Amniotic epithelial cell (primary cell): ENCODE data around the gene MAPKAPK2.

Experiments used
- DNase-seq: peaks from one replicate; pipeline ENCODE4 v3.0.0-alpha.2; 2010; ENCODE audit warnings: low read depth

The MAPKAPK2 gene

DNA sequence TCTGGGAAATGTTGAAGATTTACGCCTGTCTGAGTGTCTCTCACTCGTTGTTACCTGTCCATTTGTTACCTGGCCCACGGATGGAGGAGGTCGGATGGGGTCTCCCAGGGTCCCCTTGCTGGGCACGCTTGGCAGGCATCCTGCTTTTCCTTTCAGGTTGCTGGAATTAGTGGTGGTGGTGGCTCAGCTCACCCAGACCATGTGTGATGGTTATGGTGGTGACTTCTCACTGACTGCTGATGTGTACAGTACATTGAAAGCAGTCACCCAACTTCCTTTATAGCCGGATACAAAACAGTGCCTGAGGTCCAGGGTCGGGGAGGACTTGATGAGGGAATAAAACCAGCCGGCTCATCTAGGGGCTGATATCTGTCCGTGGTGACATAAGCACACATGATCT, 19.5 kb downstream of the MAPKAPK2 start:
- DNase-seq, result no peak

DNA sequence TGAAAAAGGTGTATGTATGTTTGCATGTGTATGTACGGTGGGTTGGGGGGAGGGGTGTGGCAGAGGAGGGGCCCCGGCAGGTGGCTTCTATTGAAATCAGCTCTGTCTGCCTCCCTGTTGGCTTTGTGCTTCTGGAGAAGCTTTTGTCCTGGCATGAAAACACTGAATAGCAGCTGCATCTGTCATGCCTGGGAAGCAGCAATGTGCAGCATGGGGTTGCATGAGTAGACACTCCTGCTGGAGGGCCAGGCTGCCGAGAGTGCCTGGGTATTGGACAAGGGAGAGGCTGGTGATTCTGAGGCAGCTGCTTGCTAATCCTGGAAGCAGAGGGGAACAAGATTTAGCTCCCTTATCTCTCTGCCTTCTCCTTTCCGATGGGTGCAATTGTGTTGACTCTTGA, 20.5 kb downstream of the MAPKAPK2 start:
- peak; percentile 75 for DNase-seq

DNA sequence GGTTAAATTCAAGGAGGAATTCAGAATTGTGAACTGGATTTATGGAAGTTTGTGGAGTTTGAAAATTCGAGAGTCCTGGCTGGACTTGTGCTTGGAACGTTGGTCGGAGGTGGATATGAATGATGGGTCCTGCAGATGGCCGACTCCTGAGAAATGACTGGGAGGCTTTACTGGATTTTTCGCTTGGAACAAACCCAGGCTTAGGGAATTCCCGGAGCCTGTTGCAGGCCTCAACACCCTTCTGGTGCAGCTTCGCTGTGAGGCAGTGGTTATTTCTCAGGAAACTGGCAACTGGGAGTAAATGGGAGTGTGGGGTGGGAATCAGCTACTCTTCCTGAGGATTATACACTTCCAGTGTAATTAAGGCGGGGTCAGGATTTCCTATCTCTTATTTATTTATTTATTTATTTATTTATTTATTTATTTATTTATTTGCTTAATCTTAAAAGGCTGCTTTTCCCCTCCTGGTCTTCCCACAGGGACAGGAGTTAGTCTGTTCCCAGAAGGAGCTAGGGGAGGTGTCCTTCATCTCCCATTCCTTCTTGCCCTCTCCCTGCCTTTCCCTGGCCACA, 21.1 kb downstream of the MAPKAPK2 start:
- peak; percentile 53 for DNase-seq

DNA sequence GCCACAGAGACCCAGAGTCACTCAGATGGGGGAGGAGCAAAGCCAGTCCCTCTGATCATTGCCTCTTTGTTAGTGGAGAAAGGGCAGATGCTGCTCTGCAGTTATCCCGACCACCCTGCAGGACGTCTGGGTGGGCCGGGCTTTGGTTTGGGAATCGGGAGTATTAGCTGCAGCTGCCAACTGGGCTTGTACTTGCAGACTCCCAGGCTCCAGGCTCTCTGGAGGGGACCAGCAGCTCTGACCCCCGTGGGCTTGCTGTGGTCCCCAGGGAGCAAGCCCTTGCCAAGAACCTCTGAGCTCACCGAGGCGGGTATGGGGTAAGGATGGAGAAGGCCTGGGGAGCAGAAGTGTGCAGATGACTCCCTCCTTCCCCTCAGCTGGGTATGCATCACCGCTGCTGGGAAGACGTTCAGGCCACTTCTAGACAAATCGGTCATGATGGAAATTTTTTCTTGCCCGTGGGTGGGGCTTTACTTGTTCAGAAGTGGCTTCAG, 21.6 kb downstream of the MAPKAPK2 start:
- peak; percentile 75 for DNase-seq

DNA sequence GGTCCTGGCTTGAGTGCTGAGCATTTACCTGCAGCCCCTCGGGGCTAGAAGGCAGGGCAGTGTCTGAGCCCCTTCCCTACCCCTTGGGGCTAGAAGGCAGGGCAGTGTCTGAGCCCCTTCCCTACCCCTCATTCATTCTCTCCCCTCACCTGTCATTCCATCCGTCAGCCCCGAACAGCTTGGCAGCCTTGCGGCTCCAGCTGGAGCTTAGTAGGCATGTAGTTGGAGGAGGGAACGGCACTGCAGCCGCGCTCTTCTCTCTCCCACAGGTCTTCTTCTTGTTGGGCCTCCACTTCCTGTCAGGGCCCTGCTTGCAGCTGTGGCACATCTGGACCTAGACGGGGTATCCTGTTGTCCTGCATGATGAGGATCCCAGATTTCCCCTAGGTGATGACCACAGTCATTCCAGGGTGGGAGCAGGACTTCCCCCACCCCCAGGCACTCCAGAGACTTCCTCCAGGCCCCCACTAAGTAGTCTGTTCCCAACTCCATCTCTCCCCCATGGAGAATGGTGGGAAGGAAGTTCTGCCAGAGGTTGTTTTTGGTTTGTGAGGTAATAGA, 22.2 kb downstream of the MAPKAPK2 start:
- no peak for DNase-seq

DNA sequence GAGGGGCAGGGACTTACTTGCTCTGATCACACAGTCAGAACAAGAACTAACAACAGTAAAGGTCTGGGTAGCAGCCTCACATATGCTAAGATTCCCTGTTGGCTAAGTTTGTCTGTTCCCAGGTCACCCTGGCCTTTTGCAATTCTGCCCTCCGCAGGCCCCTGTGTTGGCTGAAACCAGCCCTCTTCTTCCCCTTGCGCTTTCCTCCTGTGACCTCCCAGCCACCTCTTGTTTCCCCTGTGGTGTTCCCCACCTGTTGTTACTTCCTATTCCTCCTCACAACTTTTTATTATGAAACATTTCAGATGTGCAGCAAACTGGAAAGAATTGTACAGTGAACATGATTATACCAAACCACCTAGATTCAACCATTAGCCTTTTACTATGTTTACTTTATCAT, 23.4 kb downstream of the MAPKAPK2 start:
- no peak for DNase-seq

DNA sequence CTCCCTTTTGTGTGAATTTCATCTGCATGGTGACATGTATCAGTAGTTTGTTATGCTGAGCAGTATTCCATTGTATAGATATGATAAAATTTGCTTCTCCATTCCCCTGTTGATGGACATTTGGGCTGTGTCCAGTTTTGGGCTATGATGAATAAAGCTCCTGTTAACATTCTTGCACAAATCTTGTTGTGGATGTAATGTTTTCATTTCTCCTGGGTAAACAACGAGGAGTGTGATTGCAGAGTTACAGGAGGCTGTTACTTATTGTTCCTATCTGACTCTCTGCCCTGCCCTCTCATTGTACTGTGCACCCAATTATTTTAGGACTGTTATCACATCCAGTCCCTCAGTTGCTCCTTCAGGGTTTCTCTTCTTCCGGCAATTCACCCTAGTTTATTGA, 24.2 kb downstream of the MAPKAPK2 start:
- DNase-seq, result no peak

DNA sequence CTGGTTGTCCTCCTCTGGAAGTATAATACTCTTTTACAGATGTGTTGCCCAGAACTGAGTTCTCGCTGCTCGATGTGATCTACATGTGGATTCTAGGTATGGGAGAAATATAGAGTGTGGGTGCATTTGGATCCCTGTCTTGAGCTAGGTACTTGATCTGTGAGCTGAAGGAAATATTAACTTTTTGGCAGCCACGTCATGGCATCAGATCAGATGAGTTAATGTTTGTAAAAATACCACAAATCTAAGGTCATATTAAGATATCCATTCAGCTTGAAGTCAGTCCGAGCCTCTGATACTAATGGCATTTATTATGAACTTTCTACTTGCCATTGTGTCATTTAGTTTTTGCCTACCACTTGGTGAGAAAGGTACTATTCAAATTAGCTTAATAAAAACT, 24.6 kb downstream of the MAPKAPK2 start:
- no peak for DNase-seq

DNA sequence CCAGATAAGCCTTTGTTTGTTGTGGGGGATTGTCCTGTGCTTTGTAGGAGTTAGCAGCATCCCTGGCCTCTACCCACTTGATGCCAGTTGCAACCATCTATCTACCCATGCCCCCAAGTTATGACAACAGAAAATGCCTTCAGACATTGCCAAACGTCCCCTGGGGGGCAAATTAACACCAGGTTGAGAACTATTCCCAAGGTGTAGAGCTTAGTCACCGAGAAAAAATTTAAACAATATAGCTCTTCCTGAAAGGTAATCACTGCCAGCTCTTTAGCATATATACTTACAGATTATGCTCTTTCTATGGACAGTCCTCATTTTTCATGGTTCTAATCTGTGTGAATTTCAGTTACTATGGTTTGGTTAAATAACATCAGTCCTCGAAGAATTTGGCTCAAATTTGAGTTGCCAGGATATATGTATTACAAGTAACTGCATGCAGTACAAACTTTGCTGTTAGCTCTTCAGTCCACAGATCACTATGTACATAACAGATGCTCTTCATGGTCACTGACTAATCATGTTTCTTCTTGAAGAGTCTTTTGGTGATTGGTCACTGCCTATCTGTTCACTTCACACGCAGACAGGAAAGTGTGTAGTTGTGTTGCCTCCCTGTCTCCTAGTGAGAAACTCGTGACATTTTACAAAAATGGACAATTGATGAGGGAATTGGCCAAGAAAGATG, 25.2 kb downstream of the MAPKAPK2 start:
- DNase-seq, result peak; percentile 41

DNA sequence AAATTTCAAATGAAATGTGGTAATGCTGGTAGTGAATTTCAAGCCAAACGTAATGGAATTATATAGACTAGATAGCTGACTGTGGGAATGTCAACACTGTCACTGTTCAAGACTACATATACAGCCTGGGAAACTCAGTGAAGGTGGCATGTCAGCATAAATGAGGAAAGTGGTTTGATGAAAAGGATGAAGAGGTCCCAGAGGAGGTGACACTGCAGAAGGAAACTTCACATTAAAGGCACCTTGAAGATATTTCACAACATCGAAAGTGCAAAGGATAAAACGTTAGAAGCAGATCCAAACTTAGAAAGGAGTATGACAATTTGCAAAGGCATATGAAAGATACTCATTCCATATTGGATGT, 25.7 kb downstream of the MAPKAPK2 start:
- no peak for DNase-seq

DNA sequence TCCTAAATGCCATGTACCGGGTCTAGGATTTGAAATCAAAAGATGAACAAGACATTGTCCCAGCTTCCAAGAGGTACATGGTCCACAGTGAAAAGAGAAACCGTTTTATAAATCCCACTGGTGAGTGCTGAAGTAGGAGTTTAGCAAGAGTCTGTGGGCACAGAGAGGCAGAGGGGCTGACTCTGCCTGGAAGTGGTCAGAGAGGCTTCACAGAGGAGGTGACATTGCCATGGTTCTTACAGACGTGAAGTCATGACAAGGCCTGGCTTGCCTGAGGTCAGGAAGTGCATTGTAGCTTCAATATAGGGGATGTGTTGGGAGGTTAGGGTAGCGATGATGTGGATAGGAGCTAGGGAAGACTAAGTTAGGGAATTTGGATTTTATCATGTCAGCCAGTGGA, 28.4 kb downstream of the MAPKAPK2 start:
- DNase-seq, result no peak

DNA sequence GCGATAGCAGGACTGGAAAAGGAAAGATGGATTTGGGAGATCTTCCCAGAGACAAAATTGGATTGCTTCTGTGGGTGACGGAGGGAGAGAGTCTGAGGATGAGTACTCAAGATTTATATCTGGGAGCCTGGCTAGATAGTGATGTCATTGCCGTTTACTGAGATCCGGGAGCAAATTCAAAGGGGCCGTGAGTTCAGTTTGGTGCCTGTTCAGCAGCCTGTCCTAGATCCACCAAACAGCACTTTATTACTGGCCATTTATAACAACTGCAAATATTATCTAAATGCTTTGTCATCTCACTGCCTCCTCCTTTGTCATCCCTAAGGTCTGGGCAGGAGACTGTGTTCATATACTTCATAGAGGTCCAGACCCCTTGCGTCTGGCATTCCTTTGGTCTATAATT, 29.2 kb downstream of the MAPKAPK2 start:
- peak; percentile 52 for DNase-seq

DNA sequence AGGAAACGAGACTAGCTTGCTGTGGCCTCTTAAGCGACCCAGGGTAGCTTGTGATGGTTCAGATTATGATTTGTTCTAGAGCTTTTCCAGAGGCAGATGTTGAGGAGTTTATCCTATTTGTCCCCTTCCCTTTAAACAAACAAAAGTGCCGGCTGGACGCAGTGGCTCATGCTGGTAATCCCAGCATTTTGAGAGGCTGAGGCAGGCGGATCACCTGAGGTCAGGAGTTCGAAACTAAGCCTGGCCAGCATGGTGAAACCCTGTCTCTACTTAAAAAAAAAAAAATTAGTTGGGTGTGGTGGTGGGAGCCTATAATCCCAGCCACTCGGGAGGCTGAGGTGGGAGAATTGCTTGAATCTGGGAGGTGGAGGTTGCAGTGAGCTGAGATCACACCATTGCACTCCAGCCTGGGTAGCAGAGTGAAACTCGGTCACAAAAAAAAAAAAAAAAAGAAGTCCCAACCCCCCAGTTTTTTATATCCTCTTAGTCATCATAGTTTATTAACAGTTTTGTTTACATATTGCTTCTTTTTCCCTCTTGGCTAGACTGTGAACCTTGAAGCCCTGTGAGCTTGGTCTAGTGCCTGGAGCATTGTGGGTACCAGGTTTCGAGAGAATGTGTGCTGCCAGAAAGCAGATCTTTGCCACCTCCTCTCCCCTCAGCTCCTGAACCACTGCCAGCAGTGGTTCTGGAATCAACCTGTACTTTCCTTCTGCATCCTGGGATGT, 29.8 kb downstream of the MAPKAPK2 start:
- peak; percentile 62 for DNase-seq

DNA sequence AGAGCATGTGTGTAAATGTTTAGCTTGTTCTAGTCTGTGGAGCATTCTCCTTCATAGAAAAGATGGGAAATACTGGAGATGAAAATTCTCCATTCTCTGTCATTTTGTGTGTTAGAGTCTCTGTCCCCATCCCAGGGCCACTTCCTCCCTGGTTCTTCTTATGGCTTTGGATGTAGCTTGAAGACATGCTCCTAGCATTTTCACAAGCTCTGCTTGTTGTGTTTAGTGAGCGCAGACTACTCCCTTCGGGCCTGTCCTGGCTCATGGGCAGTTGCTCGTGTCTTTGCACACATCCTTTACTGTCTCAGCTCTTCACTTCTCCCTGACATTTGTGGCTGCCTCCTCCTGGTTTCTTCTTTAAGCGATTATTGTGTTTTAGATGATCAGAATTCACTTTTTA, 30.4 kb downstream of the MAPKAPK2 start:
- DNase-seq, result no peak

DNA sequence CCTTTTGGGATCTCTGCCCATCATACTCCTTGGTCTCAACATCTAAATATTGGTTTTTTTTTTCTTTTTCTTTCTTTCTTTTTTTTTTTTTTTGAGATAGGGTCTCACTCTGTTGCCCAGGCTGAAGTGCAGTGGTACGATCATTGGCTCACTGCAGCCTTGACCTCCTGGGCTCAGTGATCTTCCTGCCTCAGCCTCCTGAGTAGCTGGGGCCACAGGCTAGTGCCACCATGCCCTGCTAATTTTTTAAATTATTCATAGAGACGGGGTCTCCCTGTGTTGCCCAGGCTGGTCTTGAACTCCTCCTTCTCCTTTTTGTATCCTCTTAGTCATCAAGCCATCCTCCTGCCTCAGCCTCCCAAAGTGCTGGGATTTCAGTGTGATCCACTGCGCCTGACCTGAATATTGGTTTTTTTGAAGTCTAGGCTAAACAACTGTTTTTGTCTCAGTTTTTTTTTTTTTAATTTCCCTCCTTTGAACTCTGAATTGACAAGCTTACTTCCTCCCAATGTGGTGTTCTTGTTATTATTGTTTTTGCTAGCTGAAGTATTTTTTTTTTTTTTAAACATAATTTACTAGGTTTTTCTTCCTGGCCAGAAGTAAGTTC, 30.9 kb downstream of the MAPKAPK2 start:
- no peak for DNase-seq

DNA sequence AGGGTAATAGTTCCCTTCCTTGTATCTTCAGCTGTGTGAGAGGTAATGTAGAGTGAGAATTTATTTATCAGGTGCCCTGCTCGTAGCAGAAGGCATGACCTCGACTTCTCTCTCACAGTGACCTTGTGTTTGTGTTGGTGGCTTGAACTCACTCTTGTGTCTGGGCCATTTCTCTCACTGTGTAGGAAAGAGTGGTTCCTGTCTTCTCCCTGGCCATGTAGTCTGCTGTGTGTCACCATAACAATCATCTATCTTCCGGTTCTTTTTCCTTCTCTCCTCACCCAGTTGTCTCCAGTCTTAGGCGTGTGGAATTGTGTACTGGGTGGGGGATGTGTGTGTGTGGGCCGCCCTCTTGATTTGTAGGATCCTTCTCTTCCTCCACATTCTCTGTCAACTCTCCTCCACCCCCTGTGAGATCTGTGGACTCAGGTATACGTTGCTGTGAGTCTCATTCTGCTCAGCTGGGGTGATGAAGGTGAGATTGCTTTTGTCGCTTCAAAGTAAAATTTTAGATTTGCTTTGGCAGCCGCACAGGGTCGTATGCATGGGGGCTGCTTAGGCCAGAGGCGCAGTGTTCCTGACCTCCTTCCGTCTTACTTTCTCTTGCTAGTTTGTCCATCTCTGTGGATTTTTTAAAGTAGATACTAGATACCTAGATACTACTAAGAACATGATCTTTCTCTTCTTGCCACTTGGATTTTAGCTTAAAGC, 31.6 kb downstream of the MAPKAPK2 start:
- no peak for DNase-seq

DNA sequence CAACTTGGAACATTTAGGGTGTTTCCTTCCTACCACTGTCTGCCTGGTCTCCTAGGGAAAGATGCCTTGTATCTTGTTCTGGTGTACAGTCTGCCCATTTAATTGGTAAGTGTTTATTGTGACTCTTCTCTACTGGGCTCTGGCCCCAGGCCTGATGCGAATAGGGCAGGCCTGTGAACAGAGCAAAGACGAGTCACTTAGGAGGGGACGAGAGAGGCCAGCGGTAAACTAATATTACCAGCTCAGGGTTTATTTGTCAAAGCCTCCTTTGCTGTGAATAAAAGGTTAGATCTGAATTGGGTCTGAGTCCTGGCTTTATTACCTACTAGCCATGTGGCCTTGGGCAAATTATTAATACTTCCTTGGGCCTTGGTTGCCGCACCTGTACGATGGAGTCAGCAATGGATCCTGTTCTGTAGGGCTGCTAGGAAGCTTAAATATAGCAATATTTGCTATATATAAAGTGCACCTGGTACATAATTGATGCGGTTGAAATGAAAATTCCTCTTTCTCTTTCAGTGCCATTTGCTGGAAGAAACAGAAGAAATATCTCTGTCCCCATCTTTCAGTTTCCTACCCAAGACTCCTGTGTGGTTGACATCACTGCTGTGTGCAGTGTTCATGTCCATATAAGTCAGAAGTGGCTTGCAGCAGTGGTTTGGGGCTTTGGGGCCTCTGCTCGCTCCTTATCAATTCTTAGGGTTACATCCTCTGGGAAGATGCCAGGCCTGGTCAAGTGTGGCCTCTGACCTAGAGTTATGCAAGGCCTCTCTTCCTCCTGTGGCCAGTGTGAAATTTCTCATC, 32.4 kb downstream of the MAPKAPK2 start:
- peak; percentile 75 for DNase-seq

DNA sequence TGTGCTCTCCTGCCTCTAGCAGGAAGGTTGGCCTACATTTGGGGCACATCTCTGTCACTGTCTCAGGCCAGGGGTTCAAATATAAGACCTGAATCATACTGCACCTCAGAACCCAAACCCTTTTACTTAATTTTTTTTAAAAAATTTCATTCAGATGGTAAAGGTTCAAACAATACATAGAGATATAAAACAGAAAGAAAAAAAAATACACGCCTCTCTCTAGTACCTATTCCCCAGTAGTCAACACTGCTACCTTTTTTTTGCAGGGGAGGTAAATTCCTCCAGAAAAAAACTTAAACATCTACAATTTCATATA, 32.9 kb downstream of the MAPKAPK2 start:
- no peak for DNase-seq

DNA sequence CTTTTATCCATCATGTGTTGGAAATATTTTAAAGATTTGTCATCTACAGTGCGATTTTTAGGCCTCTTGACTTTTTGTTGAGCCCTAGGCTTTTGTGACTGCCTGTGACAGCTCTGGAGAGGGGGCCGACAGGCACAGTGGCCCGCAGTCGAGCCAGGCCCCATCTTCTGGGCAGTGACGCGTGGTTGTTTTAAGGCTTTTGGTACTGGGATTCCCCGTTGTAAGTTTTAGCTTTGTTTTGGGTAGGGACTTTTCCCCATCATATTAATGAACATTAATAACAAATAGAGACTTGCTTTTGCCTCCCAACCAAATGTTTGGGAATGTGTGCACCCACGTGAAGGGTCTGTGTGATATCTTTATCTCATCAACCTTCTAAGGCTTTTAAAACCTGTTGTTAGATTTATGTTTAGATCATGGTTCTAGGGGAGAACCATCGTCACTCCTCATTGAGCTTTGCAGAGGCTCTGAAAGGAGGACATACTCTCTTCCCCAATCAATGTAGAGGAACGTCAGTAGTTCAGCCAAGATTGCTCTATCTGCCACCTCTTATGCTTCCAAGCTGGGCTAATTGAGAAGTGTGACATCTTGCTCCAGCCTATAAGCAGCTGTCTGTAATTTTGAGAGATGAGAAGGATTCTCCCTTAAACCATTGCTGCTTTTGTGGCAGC, 34.6 kb downstream of the MAPKAPK2 start:
- DNase-seq, result no peak

DNA sequence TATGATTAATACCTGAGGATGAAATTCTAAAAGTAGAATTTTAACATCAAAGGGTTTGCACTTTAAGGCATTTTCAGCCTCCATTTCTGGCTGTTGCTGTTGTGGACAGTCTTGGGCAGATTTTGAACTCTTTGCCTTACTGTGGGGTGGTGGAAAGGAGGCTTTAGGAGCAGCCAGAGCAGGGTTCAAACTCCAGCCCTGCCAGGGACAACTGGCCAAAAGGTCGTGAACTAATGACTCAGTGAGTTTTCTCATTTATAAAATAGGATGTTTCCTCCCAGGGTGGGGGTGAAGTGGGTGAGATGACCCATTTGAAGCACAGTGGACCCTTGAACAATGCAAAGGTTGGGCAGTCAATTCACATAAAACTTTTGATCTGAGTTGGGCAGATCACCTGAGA, 36.7 kb downstream of the MAPKAPK2 start:
- DNase-seq, result no peak
